Stimulated activated CD4-positive, alpha-beta T cell treated with anti-CD3 and anti-CD28 coated beads, Interleukin-2, amount 100 ng/mL, for 4 hours (primary cell): ENCODE data around the gene EHMT1.
"Not testable (repeated sequence)": the region's sequence is repeated elsewhere in the genome, so short reads cannot be mapped to it uniquely, and the experiment has no call there.

Source experiments
- DNase-seq: peaks from one replicate; pipeline ENCODE4 v3.0.0-alpha.2; 2020; ENCODE audit warnings: low read depth

Gene EHMT1

DNA sequence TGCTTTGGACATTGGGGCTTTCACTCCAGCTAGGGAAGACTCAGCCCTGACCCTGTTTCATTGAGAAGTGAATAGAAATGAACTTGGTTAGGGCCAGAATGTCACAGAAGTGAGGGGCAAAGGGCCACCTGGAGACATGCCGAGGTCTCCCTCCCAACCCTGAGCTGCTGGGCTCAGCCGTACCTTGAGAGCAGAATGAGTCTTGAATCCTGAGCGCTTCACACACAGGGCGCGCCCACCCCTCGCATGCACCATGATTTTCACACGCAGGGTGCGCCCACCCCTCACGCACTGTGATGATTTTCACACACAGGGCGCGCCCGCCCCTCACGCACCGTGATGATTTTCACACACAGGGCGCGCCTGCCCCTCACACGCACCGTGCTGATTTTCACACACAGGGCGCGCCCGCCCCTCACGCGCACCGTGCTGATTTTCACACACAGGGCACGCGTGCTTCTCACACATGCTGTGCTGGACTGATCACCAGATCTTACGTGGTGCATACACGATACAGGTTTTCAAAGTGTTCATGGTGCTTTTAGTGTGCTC, 99.0 kb downstream of the EHMT1 start:
- no peak for DNase-seq

DNA sequence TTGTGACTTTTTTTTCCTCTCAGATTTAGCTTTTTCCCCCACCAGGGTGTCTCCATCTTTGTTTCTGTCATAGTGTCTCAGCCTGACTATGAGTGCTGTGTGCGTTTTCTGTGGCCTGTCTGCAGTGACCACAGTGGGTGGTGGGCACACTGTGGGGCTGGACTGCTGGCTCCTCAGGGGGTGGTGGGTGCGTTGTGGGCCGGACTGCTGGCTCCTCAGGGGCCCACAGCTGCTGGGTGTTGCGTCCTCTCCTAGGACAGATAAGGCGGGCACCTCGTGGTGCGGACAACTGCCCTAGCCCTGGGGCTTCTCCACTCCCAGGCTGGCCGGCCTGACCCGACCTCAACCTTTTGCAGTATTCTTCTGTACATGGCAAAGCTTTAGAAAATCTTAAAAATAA, 100.4 kb downstream of the EHMT1 start:
- no peak for DNase-seq

DNA sequence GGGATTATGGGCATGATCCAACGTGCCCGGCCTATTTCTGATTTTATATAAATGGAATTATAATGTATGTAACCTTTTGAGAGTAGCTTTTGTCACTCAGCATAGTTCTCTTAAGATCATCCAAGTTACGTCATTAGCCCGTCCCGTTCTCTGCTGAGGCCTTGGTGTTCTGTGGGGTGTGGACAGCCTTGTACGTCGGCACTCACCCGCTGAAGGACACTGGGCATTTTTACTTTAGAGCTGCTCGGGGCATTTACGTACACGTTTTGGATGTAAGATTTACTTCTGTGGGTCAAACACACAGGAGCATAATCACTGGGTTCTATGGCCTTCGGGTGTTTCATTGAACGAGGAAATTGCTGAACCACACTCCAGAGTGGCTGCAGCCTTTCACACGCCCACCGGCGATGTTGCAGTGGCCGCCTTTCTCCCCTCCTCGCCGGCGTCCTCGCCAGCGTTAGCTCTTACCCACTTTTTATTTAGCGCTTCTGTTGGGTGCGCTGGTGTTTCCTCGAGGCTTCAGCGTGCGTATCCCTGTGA, 101.8 kb downstream of the EHMT1 start:
- DNase-seq = no peak

DNA sequence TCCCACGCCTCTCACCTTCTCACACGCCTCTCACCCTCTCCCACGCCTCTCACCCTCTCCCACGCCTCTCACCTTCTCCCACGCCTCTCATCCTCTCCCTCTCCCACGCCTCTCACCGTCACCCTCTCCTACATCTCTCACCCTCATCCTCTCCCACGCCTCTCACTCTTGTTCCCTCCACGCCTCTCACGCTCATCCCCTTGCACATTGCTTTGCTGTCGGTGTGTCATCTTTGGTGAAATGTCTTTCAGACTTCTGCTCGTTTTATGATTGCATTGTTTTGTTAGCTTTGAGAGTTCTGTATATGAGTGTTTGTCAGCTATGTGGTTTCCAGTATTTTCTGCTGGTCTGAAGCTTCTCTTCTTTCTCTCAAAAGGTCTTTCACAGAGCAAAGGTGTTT, 102.7 kb downstream of the EHMT1 start:
- peak; percentile 62 for DNase-seq

DNA sequence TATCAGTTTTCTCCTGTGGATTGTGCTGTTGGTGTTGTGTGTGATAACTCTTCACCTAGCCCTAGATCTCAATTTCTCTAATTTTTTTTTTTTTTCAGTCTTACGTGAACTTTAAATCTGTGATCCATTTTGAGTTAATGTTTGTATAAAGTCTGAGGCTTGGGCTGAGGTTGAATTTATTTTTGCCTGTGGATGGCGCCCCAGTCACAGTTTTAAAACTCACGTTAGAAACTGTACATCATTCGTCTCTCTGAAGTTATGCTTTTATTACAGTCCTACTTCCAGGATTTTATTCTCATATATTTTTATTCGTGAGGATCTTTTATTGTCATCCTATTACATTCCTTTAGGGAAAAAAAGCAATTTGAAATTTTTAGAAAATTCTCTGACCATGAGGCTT, 103.1 kb downstream of the EHMT1 start:
- DNase-seq = no peak

DNA sequence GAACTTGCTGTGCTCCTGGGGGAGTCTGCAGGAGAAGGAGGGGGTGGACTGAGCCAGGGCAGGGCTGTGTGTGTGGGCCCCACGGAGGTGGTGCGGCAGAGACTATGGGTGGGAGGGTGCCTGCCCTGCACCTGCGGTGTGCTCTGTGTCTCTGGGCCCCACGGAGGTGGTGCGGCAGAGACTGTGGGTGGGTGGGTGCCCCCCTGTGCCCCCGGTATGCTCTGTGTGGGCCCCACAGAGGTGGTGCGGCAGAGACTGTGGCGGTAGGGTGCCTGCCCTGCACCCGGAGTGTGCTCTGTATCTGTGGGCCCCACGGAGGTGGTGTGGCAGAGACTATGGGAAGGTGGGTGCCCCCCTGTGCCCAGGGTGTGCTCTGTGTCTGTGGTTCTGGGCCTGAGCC, 103.7 kb downstream of the EHMT1 start:
- DNase-seq = no peak

DNA sequence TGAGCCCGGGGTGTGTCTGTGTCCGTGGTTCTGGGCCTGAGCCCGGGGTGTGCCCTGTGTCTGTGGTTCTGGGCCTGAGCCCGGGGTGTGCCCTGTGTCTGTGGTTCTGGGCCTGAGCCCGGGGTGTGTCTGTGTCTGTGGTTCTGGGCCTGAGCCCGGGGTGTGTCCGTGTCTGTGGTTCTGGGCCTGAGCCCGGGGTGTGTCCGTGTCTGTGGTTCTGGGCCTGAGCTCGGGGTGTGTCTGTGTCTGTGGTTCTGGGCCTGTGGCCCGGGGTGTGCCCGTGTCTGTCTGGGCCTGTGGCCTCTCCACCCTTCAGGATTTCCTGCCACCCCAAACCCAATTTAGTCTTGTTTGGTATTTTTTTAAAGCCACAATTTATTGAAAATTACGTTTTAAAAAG, 104.6 kb downstream of the EHMT1 start:
- not testable (repeated sequence) for DNase-seq

DNA sequence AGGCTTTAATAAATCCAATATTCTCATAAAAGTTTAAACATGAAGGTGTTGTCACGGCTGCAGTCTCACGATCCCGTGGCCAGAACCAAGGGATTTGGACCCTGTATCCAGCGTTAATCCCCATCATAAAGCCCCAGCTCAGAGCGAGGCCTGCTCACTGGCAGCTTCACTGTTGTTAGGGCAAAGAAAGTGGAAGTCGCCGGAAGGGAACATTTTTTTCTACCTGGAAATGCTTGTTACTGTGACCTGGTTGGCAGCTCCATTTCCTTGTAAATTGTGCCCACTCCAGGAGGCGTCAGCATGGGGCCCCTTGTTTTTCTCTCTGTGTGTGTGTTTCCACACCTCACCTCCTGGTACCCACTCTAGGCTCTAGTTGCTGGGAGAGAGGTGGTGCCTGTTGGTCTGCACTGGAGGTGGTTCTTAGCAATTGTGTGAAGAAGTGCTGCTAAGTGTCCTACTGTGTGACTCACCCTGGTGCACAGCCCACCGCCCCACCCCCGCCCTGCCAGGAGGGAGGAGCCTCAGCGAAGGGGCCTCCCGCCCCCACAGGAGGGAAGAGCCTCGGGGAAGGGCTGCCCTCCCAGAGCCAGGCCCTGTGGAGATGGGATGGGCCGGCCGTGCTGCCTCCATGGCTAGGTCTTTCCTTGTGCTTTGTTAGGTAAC, 105.1 kb downstream of the EHMT1 start:
- peak; percentile 32 for DNase-seq

DNA sequence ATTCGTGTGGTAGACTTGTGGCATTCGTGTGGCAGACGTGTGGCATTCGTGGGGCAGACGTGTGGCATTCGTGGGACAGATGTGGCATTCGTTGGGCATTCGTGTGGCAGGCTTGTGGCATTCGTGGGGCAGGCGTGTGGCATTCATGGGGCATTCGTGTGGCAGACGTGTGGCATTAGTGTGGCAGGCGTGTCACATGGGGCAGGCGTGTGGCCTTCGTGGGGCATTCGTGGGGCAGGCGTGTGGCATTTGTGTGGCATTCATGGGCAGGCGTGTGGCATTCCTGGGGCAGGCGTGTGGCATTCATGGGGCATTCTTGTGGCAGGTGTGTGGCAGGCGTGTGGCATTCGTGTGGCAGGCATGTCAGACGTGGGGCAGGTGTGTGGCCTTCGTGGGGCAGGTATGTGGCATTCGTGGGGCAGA, 106.0 kb downstream of the EHMT1 start:
- no peak for DNase-seq

DNA sequence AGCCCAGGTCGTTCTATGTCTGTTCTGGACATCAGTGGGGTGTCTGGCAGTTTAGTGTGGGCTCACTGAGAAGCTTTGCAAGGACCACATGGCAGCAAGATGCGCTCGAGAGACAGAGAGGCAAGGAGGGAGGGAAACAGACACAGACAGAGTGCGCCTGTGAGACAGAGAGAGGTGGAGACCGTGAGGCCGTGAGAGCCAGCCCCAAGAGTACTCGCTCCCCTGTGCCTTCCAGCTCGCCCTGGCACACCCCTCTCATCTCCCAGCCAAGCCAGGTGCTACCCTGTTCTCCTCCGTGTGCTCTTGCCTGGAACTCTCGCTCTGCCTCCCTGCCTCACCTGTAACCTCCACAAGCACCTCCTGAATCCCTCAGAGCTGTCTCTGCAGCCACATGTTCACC, 106.8 kb downstream of the EHMT1 start:
- no peak for DNase-seq

DNA sequence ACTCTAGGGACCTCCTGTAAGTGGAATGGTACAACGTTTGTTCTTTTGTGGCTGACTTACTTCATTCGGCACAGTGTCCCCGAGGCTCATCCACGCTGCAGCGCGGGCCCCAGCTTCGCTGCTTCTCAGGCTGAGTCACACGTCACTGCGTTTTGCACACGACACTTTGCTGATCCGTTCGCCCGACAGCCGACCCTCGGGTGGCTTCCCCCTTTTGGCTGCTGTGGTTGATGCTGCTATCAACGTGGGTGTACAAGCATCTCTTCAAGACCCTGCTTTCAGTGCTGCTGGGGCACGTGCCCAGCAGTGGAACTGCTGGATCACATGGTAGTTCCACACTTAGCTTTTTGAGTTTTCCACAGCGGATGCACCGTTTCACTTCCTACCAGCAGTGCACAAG, 107.5 kb downstream of the EHMT1 start:
- not testable (repeated sequence) for DNase-seq

DNA sequence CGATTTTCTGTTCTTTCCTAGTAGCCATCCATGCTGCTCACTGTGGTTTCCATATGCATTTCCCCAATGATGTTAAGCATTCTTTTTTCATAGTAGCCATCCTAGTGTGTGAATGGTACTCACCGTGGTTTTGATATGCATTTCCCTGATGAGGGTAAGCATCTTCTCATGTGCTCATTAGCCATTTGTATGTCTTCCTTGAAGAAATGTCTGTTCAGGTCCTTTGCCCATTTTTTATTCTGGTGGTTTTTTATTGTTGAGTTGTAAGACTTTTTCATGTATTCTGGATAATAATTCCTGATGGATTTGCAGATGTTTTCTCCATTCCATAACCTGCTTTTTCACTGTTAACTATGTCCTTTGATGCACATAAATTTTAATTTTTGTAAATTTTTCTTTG, 108.0 kb downstream of the EHMT1 start:
- DNase-seq = no peak

DNA sequence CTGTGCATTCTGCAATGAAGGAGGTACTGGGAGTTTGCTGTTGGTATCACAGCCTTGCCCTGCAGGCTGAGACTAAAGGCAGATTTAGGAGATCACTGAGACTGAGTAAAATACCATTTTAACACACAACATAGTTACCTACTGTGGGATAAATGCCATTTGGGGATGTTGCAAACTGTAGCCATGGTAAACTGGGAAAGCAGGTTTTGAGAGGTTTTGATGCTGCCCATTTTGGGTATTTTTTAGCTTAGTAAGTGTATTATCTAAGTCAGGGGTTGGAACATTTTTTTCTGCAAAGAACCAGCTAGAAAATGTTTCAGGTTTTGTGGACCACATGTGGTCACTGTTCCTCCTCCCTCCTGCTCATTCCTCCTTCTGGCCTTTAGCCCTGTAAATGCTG, 108.9 kb downstream of the EHMT1 start:
- no peak for DNase-seq

DNA sequence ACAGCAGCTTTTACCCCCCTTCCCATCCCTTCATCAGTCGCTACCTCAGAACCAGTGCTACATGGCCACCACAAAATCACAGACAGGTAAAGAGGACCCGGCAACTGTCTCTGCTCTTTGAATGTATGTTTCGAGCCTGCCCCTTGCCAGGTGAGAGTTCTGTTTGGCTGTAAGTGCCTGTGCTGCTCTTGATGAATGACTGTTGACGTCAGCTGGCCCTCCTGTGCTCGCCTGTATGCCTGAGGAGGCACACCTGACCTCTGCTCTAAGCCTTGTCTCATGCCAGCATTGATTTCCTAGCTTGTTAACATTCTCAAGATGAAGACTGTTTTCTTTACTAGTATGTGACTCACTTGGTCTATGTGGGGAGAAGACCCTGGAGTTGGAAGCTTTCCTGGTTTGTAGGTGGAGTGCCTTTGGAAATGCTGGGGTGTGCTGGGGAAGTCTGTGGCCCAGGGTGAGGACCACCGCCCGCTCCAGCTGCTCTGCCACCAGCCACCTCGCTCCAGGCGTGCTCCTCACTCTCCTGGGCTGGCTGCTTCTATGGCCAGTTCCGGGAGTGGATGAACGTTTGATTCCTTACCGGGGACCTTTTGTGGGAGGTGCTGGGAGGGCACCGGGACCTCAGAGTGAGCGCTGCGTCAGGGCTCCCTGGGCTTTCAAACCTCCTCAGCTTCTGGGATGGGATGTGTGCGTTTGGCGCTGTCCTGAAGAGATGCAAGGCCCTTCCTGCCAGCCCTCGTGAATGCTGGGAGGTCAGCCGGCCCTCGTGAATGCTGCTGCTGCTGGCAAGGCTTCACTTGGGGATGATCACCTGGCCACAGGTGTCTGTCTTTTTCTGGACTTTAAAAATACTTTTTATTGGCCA, 109.9 kb downstream of the EHMT1 start:
- no peak for DNase-seq

DNA sequence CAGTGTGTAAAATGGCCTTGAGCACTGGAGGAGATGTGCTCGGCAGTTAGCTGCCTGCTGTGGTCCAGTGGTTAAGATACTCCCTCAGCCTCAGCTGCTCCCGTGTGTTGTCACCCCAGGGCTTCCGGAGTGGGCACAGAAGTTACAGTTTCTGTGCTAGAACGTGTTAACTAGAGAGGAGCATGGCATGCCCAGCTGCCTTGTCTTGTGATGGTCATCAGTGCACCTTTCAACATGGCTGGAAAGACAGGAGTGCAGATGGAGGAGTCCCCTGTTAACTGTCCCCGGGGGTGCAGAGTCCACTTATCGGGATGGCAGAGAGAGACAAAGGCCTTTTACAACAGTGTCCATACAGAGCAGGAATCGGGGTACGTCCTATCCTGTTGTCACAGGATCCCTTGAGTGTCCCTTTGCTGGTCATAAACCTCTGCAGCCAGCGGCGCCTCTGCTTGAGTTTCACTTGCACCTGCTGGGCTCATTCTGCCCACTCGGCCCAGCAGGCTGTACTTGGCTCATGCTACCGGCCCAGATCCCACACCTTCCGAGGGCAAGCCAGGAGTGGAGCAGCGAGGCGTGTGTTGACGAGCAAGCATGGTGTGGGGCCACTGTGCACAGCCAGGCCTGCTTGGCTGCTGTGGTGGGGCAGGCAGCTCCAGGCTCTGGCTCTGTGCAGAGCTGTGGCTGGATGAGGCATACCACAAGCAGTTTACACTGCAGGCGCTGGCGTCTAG, 112.6 kb downstream of the EHMT1 start:
- no peak for DNase-seq

DNA sequence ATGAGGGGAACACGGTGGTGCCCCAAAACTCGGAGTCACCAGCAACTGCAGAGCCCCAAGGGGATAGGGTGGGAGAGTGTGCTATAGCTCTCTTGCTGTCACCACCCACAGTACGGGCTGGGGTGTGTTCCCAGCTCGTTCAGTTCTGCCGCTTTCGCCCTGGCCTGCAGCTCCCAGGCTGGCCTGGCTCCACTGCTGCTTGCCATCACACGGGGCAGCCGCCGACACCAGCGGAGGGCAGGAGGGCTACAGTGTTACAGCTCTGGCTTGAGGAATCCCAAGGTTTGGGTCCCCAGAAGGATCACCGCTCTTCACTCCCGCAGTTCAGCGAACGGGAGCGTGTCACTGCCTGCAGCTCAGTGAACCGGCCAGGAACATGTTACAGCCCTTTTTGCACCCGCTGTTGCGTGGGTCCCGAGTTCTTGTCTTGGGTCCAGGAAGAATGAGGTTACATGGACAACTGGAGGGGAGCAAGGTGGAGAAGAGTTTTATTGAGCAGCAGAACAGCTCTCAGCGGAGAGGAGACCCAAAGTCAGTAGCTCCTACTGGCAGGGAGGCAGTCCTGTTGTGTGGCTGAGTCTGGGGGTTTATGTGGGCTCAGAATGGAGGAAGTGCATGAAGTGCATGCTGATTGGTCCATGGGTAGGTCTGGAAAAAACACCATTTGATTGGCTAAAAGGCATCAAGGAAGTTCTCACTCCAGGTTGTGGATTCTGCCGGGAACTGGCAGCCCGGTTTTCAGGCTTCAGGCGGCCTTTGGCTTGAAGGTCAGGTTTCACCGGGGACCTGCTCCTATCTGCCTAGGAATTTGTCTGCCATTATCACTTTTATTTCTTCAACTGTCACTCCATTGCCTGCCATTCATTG, 113.4 kb downstream of the EHMT1 start:
- DNase-seq = no peak

DNA sequence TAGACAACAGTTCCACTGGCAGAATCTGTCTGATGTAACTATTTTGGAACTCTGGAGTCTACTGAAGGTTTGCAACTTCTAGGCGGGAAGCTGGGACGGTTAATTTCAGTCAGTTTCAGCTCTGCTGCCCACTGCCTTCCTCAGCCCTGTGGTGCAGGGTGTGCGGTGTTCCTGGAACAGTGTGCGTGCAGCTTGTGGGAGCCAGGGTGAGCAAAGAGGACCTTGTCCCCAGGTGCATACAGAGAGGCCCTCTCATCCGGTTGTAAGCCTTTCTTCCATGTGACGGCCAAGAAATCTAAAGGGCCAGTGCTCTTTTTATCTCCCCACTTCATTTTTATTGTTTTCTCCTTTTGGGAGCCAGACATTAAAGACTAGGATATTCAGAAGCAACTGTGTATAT, 114.6 kb downstream of the EHMT1 start:
- no peak for DNase-seq

DNA sequence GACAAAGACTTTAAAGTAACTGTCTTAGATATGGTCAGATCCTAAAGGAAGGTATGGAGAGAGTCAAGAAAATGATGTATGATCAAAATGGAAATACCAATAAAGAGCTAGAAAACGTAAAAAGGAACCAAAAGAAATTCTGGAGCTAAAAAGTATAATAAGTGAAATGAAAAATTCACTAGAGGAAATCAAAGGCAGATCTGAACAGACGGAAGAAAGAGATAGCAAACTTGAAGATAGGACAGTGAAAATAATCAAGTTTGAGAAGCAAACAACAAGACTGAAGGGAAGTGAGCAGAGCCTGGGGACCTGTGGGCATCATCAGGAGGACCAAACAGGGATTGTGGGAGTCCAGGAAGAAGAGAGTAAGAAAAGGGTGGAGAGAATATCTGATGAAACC, 115.4 kb downstream of the EHMT1 start:
- no peak for DNase-seq

DNA sequence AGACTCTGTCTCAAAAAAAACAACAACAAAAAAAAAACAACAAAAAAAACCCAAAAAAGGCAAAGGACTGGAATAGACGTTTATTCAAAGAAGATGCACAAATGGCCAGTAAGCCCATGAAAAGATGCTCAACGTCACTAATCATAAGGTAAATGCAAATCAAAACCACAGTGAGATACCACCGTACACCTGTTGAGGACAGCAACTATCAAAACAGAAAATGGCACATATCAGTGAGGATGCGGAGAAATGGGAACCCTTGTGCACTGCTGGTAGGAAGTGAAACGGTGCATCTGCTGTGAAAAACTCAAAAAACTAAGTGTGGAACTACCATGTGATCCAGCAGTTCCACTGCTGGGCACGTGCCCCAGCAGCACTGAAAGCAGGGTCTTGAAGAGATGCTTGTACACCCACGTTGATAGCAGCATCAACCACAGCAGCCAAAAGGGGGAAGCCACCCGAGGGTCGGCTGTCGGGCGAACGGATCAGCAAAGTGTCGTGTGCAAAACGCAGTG, 119.4 kb downstream of the EHMT1 start:
- DNase-seq = not testable (repeated sequence)

DNA sequence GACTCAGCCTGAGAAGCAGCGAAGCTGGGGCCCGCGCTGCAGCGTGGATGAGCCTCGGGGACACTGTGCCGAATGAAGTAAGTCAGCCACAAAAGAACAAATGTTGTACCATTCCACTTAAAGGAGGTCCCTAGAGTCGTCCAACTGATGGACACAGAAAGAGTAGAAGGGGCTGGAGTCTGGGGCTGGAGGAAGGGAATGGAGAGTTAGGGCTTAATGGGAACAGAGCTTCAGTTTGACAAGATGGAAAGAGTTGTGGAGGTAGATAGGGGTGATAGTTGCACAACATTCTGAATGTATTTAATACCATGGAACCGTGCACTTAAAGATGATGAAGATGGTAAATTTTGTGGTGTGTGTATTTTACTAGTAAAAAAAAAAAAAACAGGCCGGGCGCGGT, 119.9 kb downstream of the EHMT1 start:
- DNase-seq = no peak
